GM23248 (cell line): Measurements from ENCODE around the gene PRR33. TPM values are rescaled to one million over a fixed set of nuclear protein-coding genes. Genes with fewer than 3 reads are reported as not detected.

Source experiments
- DNase-seq: peaks from one replicate; pipeline ENCODE4 v3.0.0-alpha.2; 2015
- H2AFZ ChIP-seq: fragments of 200-600 bp; sonication (generic); 2 replicates; pipeline ENCODE4 v1.6.1; 2016; ENCODE audit warnings: antibody characterized with exemption
- H3F3A ChIP-seq: fragments of 200-600 bp; sonication (generic); 2 replicates; pipeline ENCODE4 v1.6.1; 2016; ENCODE audit warnings: mild to moderate bottlenecking, antibody characterized with exemption, mixed run types; ENCODE audit not compliant: insufficient read depth
- H3K27ac ChIP-seq: fragments of 200-600 bp; sonication (generic); 2 replicates; pipeline ENCODE4 v1.5.1; 2016; ENCODE audit warnings: mild to moderate bottlenecking
- H3K27me3 ChIP-seq: fragments of 200-600 bp; sonication (generic); replicated peaks from 2 replicates; pipeline ENCODE4 v1.6.1; 2016; ENCODE audit warnings: mild to moderate bottlenecking; ENCODE audit not compliant: insufficient read depth
- H3K36me3 ChIP-seq: fragments of 200-600 bp; sonication (generic); 2 replicates; pipeline ENCODE4 v1.6.1; 2016; ENCODE audit warnings: low read depth, mild to moderate bottlenecking
- H3K4me1 ChIP-seq: fragments of 200-600 bp; sonication (generic); 2 replicates; pipeline ENCODE4 v1.6.1; 2016; ENCODE audit warnings: mild to moderate bottlenecking; ENCODE audit not compliant: insufficient read depth
- H3K4me2 ChIP-seq: fragments of 200-600 bp; sonication (generic); one replicate; pipeline ENCODE4 v1.6.1; 2016; ENCODE audit warnings: mild to moderate bottlenecking; ENCODE audit not compliant: unreplicated experiment
- H3K4me3 ChIP-seq: fragments of 200-600 bp; sonication (generic); 2 replicates; pipeline ENCODE4 v1.5.1; 2016; ENCODE audit warnings: mild to moderate bottlenecking
- H3K79me2 ChIP-seq: fragments of 200-600 bp; sonication (generic); 2 replicates; pipeline ENCODE4 v1.6.1; 2016; ENCODE audit warnings: mild to moderate bottlenecking; ENCODE audit not compliant: insufficient read depth
- H3K9ac ChIP-seq: fragments of 200-600 bp; sonication (generic); 2 replicates; pipeline ENCODE4 v1.6.1; 2016; ENCODE audit warnings: mild to moderate bottlenecking
- H3K9me2 ChIP-seq: fragments of 200-600 bp; sonication (generic); 2 replicates; pipeline ENCODE4 v1.6.1; 2016; ENCODE audit warnings: mixed run types, mild to moderate bottlenecking, moderate library complexity; ENCODE audit not compliant: insufficient read depth
- H3K9me3 ChIP-seq: fragments of 200-600 bp; sonication (generic); one replicate; pipeline ENCODE4 v1.6.1; 2017; ENCODE audit warnings: low read depth
- H4K20me1 ChIP-seq: fragments of 200-600 bp; sonication (generic); 2 replicates; pipeline ENCODE4 v1.6.0; 2016; ENCODE audit not compliant: insufficient read depth
- EZH2 ChIP-seq: fragments of 200-600 bp; sonication (generic); IDR thresholded peaks from 2 replicates; pipeline ENCODE4 v1.6.1; 2018; ENCODE audit warnings: antibody characterized with exemption, mild to moderate bottlenecking; ENCODE audit not compliant: insufficient read depth, poor library complexity, severe bottlenecking
- EZH2phosphoT487 ChIP-seq: fragments of 200-600 bp; sonication (generic); IDR thresholded peaks from 2 replicates; pipeline ENCODE4 v1.6.1; 2018; ENCODE audit warnings: antibody characterized with exemption, moderate library complexity, mild to moderate bottlenecking, low read depth; ENCODE audit not compliant: insufficient read depth
- WGBS, 2 experiments: methylation state at CpG; one replicate each; pipeline ENCODE4 v1.1.6; 2015 to 2017; ENCODE audit warnings: low lambda C conversion rate in 2 of 2, low coverage in 1 of 2; ENCODE audit errors: missing lambda C conversion rate in 2 of 2; 5-methylcytosine and 5-hydroxymethylcytosine counted together
- in situ Hi-C: fragments of 300-500 bp; cut with MboI; formaldehyde crosslinking; loops from 2 replicates; pipeline ENCODE4 v1.15.0; 2020
- polyA plus RNA-seq: library from polyadenylated mRNA; unstranded; fragments of >200 nt; fragmentation: Nextera tagmentation; extraction: Ambion mirVana; gene quantifications from 2 replicates; pipeline ENCODE4 v1.2.1, GENCODE V29; 2016
- total RNA-seq: library from RNA; depleted of rRNA; stranded (reverse); fragments of >200 nt; shearing (Covaris generic); gene quantifications from 2 replicates; pipeline ENCODE4 v1.2.3, GENCODE V29; 2014

PRR33 gene
- total and polyA plus RNA-seq, 2 experiments from 2014 or later, result not detected

GRCh38 chr11:1906611-1907423 is 15.1 kb upstream of the PRR33 start:
- no peak for DNase-seq
- no peaks in the 10 kb centered on the region for H3K9me3 ChIP-seq
- H3K4me1 ChIP-seq, result 0 out of 2 replicates have a peak, but pooled peaks cover 2% of the 10 kb centered on the region
- no peak overlapping the region for H3K9ac ChIP-seq
- H3K9me2 ChIP-seq, result no peaks in the 10 kb centered on the region
- WGBS, 2 experiments, result 64 to 65% methylated on average over 14 of the region's 14 CpGs
- H3K4me3 ChIP-seq, result no peak overlapping the region
- no peaks in the 10 kb centered on the region for H4K20me1 ChIP-seq
- H3K27ac ChIP-seq, result no peak overlapping the region
- TF ChIP-seq EZH2phosphoT487, result no peak
- no peaks in the 10 kb centered on the region for H3K79me2 ChIP-seq
- H2AFZ ChIP-seq, result no peak overlapping the region
- H3F3A ChIP-seq, result no peaks in the 10 kb centered on the region
- H3K27me3 ChIP-seq, result peaks cover 25% of the 10 kb centered on the region
- H3K4me2 ChIP-seq, result no peak overlapping the region
- in situ Hi-C loops, result no loop called here
- H3K36me3 ChIP-seq, result no peaks in the 10 kb centered on the region

- H3K9ac ChIP-seq, result no peak overlapping the region
- in situ Hi-C loops, result no loop called here
- H3K4me2 ChIP-seq, result no peak overlapping the region
These were observed 14.5 kb upstream of the PRR33 start for GRCh38 chr11:1906181-1906580.

GRCh38 chr11:1899686-1900085 is 8.0 kb upstream of the PRR33 start:
- Histone ChIP-seq H2AFZ (no peak overlapping the region), H3K4me3 (no peak overlapping the region), H3F3A (no peaks in the 10 kb centered on the region), H3K9me2 (no peaks in the 10 kb centered on the region), H3K27me3 (peaks cover 56% of the 10 kb centered on the region), H3K4me1 (no peaks in the 10 kb centered on the region), H3K9ac (no peak overlapping the region), H3K36me3 (no peaks in the 10 kb centered on the region), H3K9me3 (no peaks in the 10 kb centered on the region), H4K20me1 (no peaks in the 10 kb centered on the region), H3K27ac (no peak overlapping the region), H3K4me2 (no peak overlapping the region), H3K79me2 (no peaks in the 10 kb centered on the region)
- 40 to 41% methylated on average over 5 of the region's 5 CpGs for WGBS, 2 experiments
- in situ Hi-C loops, result no loop called here
- DNase-seq, result no peak
- no peak for TF ChIP-seq EZH2phosphoT487
- TF ChIP-seq EZH2, result no peak

More at GRCh38 chr11:1906181-1906580, 14.5 kb upstream of the PRR33 start:
- TF ChIP-seq EZH2 (no peak), EZH2phosphoT487 (no peak)
- Histone ChIP-seq H2AFZ (no peak overlapping the region), H3K4me3 (no peak overlapping the region), H3K36me3 (no peaks in the 10 kb centered on the region), H3K9me2 (no peaks in the 10 kb centered on the region), H3K79me2 (no peaks in the 10 kb centered on the region), H3K27me3 (peaks cover 25% of the 10 kb centered on the region), H3K27ac (no peak overlapping the region), H3K9me3 (no peaks in the 10 kb centered on the region), H3F3A (no peaks in the 10 kb centered on the region), H3K4me1 (0 out of 2 replicates have a peak, but pooled peaks cover 2% of the 10 kb centered on the region), H4K20me1 (no peaks in the 10 kb centered on the region)
- 41 to 48% methylated on average over 5 of the region's 5 CpGs for WGBS, 2 experiments
- DNase-seq, result no peak

- WGBS, 2 experiments, result 51 to 59% methylated on average over 4 of the region's 4 CpGs
- Histone ChIP-seq H2AFZ (no peak overlapping the region), H3K27me3 (peaks cover 55% of the 10 kb centered on the region), H3K4me2 (no peak overlapping the region), H3K4me1 (no peaks in the 10 kb centered on the region), H3K9me3 (no peaks in the 10 kb centered on the region), H3K9ac (no peak overlapping the region), H3K79me2 (no peaks in the 10 kb centered on the region), H3K4me3 (no peak overlapping the region), H3K9me2 (no peaks in the 10 kb centered on the region), H3K36me3 (no peaks in the 10 kb centered on the region), H4K20me1 (no peaks in the 10 kb centered on the region), H3F3A (no peaks in the 10 kb centered on the region), H3K27ac (no peak overlapping the region)
- TF ChIP-seq EZH2phosphoT487 (no peak), EZH2 (no peak)
- in situ Hi-C loops, result no loop called here
- DNase-seq, result no peak
These were observed 7.4 kb upstream of the PRR33 start for GRCh38 chr11:1899090-1899489.
